K562 (cell line): ENCODE results near the gene CDC14A. TPM values are rescaled to one million over a fixed set of nuclear protein-coding genes. Genes with fewer than 3 reads are reported as not detected.

ENCODE experiments used
- ARID3B ChIP-seq: fragments of 250-450 bp; sonication (Bioruptor Pico); IDR thresholded peaks from 2 replicates; pipeline ENCODE4 v1.4.0; 2020; ENCODE audit warnings: borderline replicate concordance
- E2F1 ChIP-seq: sonication (generic); formaldehyde crosslinking; IDR thresholded peaks from 2 replicates; pipeline ENCODE4 v1.8.1; 2023; ENCODE audit warnings: mild to moderate bottlenecking, missing genetic modification reagents, moderate library complexity
- FOXK2 ChIP-seq, 2 experiments: fragments of 450-650 bp; IDR thresholded peaks in 1 of 2; conservative IDR thresholded peaks in 1 of 2; 2 replicates each; pipeline ENCODE4 v1.6.1; 2016; ENCODE audit warnings: low read depth in 2 of 2, mild to moderate bottlenecking in 1 of 2
- GATAD2A ChIP-seq: fragments of 450-650 bp; IDR thresholded peaks from 2 replicates; pipeline ENCODE4 v1.6.1; 2017
- HNRNPLL ChIP-seq: fragments of 200-400 bp; formaldehyde crosslinking; IDR thresholded peaks from 2 replicates; pipeline ENCODE4 v1.6.1; 2017; ENCODE audit warnings: low read length, low read depth, mild to moderate bottlenecking; ENCODE audit not compliant: poor library complexity, severe bottlenecking
- MAFF ChIP-seq: IDR thresholded peaks from 2 replicates; pipeline ENCODE4 v1.6.1; 2012; ENCODE audit warnings: low read length, improper control_type of control experiment
- MAZ ChIP-seq, 2 experiments: fragments of 450-650 bp in 1 of 2; sonication (generic) in 1 of 2; formaldehyde crosslinking; IDR thresholded peaks in 1 of 2; conservative IDR thresholded peaks in 1 of 2; 2 replicates each; pipeline versions ENCODE4 v1.4.0 to v1.5.0; 2020; ENCODE audit warnings: mild to moderate bottlenecking in 1 of 2, missing genetic modification reagents in 1 of 2
- MTA2 ChIP-seq: fragments of 450-650 bp; IDR thresholded peaks from 2 replicates; pipeline ENCODE4 v1.6.1; 2016; ENCODE audit warnings: low read depth
- NFIC ChIP-seq: fragments of 450-650 bp; IDR thresholded peaks from 2 replicates; pipeline ENCODE4 v1.6.1; 2017; ENCODE audit warnings: mild to moderate bottlenecking, inconsistent platforms
- PHB2 ChIP-seq: fragments of 450-650 bp; IDR thresholded peaks from 2 replicates; pipeline ENCODE4 v1.6.1; 2017; ENCODE audit warnings: low read depth
- PHTF2 ChIP-seq: fragments of 250-450 bp; sonication (Bioruptor Pico); IDR thresholded peaks from 2 replicates; pipeline ENCODE4 v1.5.0; 2021; ENCODE audit warnings: mild to moderate bottlenecking
- PURB ChIP-seq: sonication (generic); formaldehyde crosslinking; IDR thresholded peaks from 2 replicates; pipeline ENCODE4 v1.9.0; 2021; ENCODE audit warnings: low read depth, mild to moderate bottlenecking, missing genetic modification reagents
- RUNX1 ChIP-seq: sonication (generic); IDR thresholded peaks from 2 replicates; pipeline ENCODE4 v1.6.1; 2016; ENCODE audit warnings: antibody characterized with exemption, low read depth
- SAFB ChIP-seq: fragments of 200-400 bp; formaldehyde crosslinking; IDR thresholded peaks from 2 replicates; pipeline ENCODE4 v1.6.1; 2017; ENCODE audit warnings: low read depth, low read length, borderline replicate concordance
- TCF15 ChIP-seq: fragments of 250-450 bp; sonication (Bioruptor Pico); IDR thresholded peaks from 2 replicates; pipeline ENCODE4 v1.8.0; 2022; ENCODE audit warnings: moderate library complexity, mild to moderate bottlenecking, inconsistent platforms
- TFE3 ChIP-seq: fragments of 450-650 bp; formaldehyde crosslinking; IDR thresholded peaks from 2 replicates; pipeline ENCODE4 v1.4.0; 2020; ENCODE audit warnings: mild to moderate bottlenecking, mixed read lengths
- ZFP91 ChIP-seq: sonication (generic); formaldehyde crosslinking; IDR thresholded peaks from 2 replicates; pipeline ENCODE4 v1.8.0; 2022; ENCODE audit warnings: mild to moderate bottlenecking, missing genetic modification reagents
- ZNF184 ChIP-seq: sonication (generic); formaldehyde crosslinking; IDR thresholded peaks from 2 replicates; pipeline ENCODE4 v1.5.0; 2020; ENCODE audit warnings: missing genetic modification reagents
- ZNF592 ChIP-seq: fragments of 450-650 bp; IDR thresholded peaks from 2 replicates; pipeline ENCODE4 v1.6.1; 2017; ENCODE audit warnings: antibody characterized with exemption, mild to moderate bottlenecking
- polyA plus RNA-seq, 8 experiments: library from polyadenylated mRNA; depleted of rRNA in 4 of 8; stranded (reverse) in 5 of 8; unstranded in 3 of 8; fragments of >200 nt; fragmentation: Nextera tagmentation in 2 of 8; fragmentation: Illumina TruSeq in 1 of 8; extraction: Ambion mirVana in 2 of 8; extraction: Trizol in 1 of 8; gene quantifications; 2 replicates each; pipeline versions ENCODE4 v1.2.1 to v1.2.3, GENCODE V29; 2011 to 2014; ENCODE audit warnings: inconsistent platforms in 1 of 8, missing spikeins in 1 of 8
- total RNA-seq, 7 experiments: library from RNA; depleted of rRNA in 6 of 7; stranded (reverse); fragments of >200 nt in 6 of 7; fragmentation: Illumina TruSeq in 2 of 7; extraction: Trizol in 2 of 7; gene quantifications; 2 replicates each; pipeline versions ENCODE4 v1.2.1 to v1.2.3, GENCODE V29; 2011 to 2021; ENCODE audit warnings: low replicate concordance in 1 of 7

Gene CDC14A
- total and polyA plus RNA-seq, 9 of the 15 experiments (the other 6 are each of a cell fraction or from before 2014, with no cell fraction given): 17.0 to 74.3 (median 33.4) TPM

- TF ChIP-seq SAFB (no peak), PHTF2 (CRISPR knock-in tag) (no peak), ZNF592 (no peak), MTA2 (no peak), TFE3 (CRISPR knock-in tag) (no peak), MAFF (no peak), GATAD2A (no peak), ZNF184 (CRISPR knock-in tag) (no peak), E2F1 (no peak), ZFP91 (CRISPR knock-in tag) (no peak), PURB (no peak), RUNX1 (no peak), NFIC (no peak), TCF15 (CRISPR knock-in tag) (no peak), HNRNPLL (no peak), ARID3B (CRISPR knock-in tag) (no peak), PHB2 (no peak), MAZ (CRISPR knock-in tag; conservative IDR thresholded peaks at IDR 0.05 in 1 of 2, IDR thresholded peaks at IDR 0.05 in 1 of 2) (peak in 1 of 2 experiments; percentile 65; a peak in 2 of 4 replicates), FOXK2 (conservative IDR thresholded peaks at IDR 0.05 in 1 of 2, IDR thresholded peaks at IDR 0.05 in 1 of 2; ENCODE audit: low read depth in 2 of 2) (no peak)
These were observed 191.3 kb downstream of the CDC14A start (continued) for GRCh38 chr1:100543640-100544039.
